IMR-90 (cell line): Measurements from ENCODE around the gene RNF175. TPM values are rescaled to one million over a fixed set of nuclear protein-coding genes. Genes with fewer than 3 reads are reported as not detected.

Experiments used
- ATAC-seq: fragments of 200-7000 bp; cut with Tn5 transposase; 2 replicates; pipeline ENCODE4 v1.9.1; 2020; ENCODE audit warnings: low read depth, mild to moderate bottlenecking, moderate library complexity
- BruUV-seq: library from RNA; stranded (reverse); fragments of 400-500 nt; replicated peaks from 2 replicates; lab custom pipeline; 2021; lab: Mats Ljungman, UMichigan
- CTCF ChIA-PET: fragments of 300-600 bp; formaldehyde crosslinking; extraction: SDS; loops from one replicate; lab custom pipeline; 2021; ENCODE audit warnings: antibody characterized with exemption; lab: Yijun Ruan, JAX
- POLR2A ChIA-PET: fragments of 300-600 bp; sonication (Branson Sonifier 250); formaldehyde crosslinking; loops from one replicate; lab custom pipeline; 2022; ENCODE audit warnings: antibody characterized with exemption; ENCODE audit not compliant: unreplicated experiment; lab: Charles Lee
- DNase-seq: peaks from one replicate; pipeline ENCODE4 v3.0.0; 2013
- H2AFZ ChIP-seq: replicated peaks from 2 replicates; pipeline ENCODE3; 2013; ENCODE audit warnings: low read length, mild to moderate bottlenecking; ENCODE audit not compliant: poor library complexity
- H2AK5ac ChIP-seq: 2 replicates; pipeline ENCODE4 v1.6.1; 2013; ENCODE audit warnings: low read depth, low read length, inconsistent platforms
- H2AK9ac ChIP-seq: replicated peaks from 2 replicates; pipeline ENCODE3; 2013; ENCODE audit warnings: mild to moderate bottlenecking, low read depth, low read length, moderate library complexity; ENCODE audit not compliant: poor library complexity
- H2BK120ac ChIP-seq: 2 replicates; pipeline ENCODE4 v1.6.1; 2013; ENCODE audit warnings: low read depth, low read length, inconsistent platforms
- H2BK15ac ChIP-seq: 3 replicates; pipeline ENCODE4 v1.6.1; 2013; ENCODE audit warnings: low read depth, low read length, inconsistent platforms
- H2BK20ac ChIP-seq: 2 replicates; pipeline ENCODE4 v1.6.1; 2013; ENCODE audit warnings: low read depth, mild to moderate bottlenecking, inconsistent platforms, low read length, moderate library complexity
- H2BK5ac ChIP-seq: 2 replicates; pipeline ENCODE4 v1.6.1; 2013; ENCODE audit warnings: mild to moderate bottlenecking, low read depth, low read length, inconsistent platforms; ENCODE audit not compliant: poor library complexity, severe bottlenecking
- H3K14ac ChIP-seq: replicated peaks from 2 replicates; pipeline ENCODE4 v1.6.1; 2013; ENCODE audit warnings: low read depth, low read length, inconsistent platforms
- H3K18ac ChIP-seq: 2 replicates; pipeline ENCODE4 v1.6.1; 2013; ENCODE audit warnings: low read depth, low read length, control low read depth
- H3K23ac ChIP-seq: 2 replicates; pipeline ENCODE4 v1.6.1; 2013; ENCODE audit warnings: low read depth, low read length, inconsistent platforms
- H3K27ac ChIP-seq: 2 replicates; pipeline ENCODE4 v1.5.1; 2013; ENCODE audit warnings: mild to moderate bottlenecking, control low read depth, low read length; ENCODE audit not compliant: insufficient read depth
- H3K27me3 ChIP-seq: 2 replicates; pipeline ENCODE4 v1.6.1; 2013; ENCODE audit warnings: low read length; ENCODE audit not compliant: control insufficient read depth, insufficient read depth
- H3K36me3 ChIP-seq: 2 replicates; pipeline ENCODE4 v1.6.1; 2013; ENCODE audit warnings: low read length, mixed read lengths; ENCODE audit not compliant: control insufficient read depth, insufficient read depth
- H3K4ac ChIP-seq: 2 replicates; pipeline ENCODE4 v1.6.1; 2013; ENCODE audit warnings: low read depth, low read length, inconsistent platforms
- H3K4me1 ChIP-seq: 2 replicates; pipeline ENCODE4 v1.6.1; 2013; ENCODE audit warnings: low read length, mixed read lengths; ENCODE audit not compliant: control insufficient read depth, insufficient read depth
- H3K4me2 ChIP-seq: 2 replicates; pipeline ENCODE4 v1.6.1; 2013; ENCODE audit warnings: low read depth, mild to moderate bottlenecking, control low read depth, low read length, moderate library complexity
- H3K4me3 ChIP-seq: 2 replicates; pipeline ENCODE4 v1.5.1; 2013; ENCODE audit warnings: low read depth, mild to moderate bottlenecking, control low read depth, low read length, moderate library complexity; ENCODE audit not compliant: insufficient read depth
- H3K56ac ChIP-seq: 2 replicates; pipeline ENCODE4 v1.6.1; 2013; ENCODE audit warnings: low read length, inconsistent platforms; ENCODE audit not compliant: insufficient read depth; ENCODE audit errors: extremely low read depth
- H3K79me1 ChIP-seq, 2 experiments: 2 replicates each; pipeline ENCODE4 v1.6.1; 2013; ENCODE audit warnings: low read length in 2 of 2, inconsistent platforms in 1 of 2, low read depth in 1 of 2
- H3K9ac ChIP-seq: 2 replicates; pipeline ENCODE4 v1.6.1; 2013; ENCODE audit warnings: low read depth, low read length, control low read depth
- H3K9me1 ChIP-seq: 2 replicates; pipeline ENCODE4 v1.6.1; 2013; ENCODE audit warnings: low read length, inconsistent platforms; ENCODE audit not compliant: insufficient read depth
- H3K9me3 ChIP-seq: 2 replicates; pipeline ENCODE4 v1.6.1; 2013; ENCODE audit warnings: low read length; ENCODE audit not compliant: control insufficient read depth, insufficient read depth
- H4K20me1 ChIP-seq: 2 replicates; pipeline ENCODE4 v1.6.1; 2013; ENCODE audit warnings: low read length, inconsistent platforms; ENCODE audit not compliant: insufficient read depth
- H4K5ac ChIP-seq: 2 replicates; pipeline ENCODE4 v1.6.1; 2013; ENCODE audit warnings: mild to moderate bottlenecking, low read depth, low read length, control low read depth
- H4K8ac ChIP-seq, 2 experiments: 2 replicates each; pipeline ENCODE4 v1.6.1; 2013; ENCODE audit warnings: low read depth in 2 of 2, low read length in 2 of 2, control low read depth in 1 of 2, inconsistent platforms in 1 of 2
- H4K91ac ChIP-seq: 2 replicates; pipeline ENCODE4 v1.6.1; 2013; ENCODE audit warnings: low read depth, low read length, inconsistent platforms; ENCODE audit not compliant: insufficient read depth
- BHLHE40 ChIP-seq: fragments of 150-350 bp; IDR thresholded peaks from 2 replicates; pipeline ENCODE4 v1.6.1; 2016; ENCODE audit warnings: mild to moderate bottlenecking, low read depth, low read length
- CEBPB ChIP-seq: IDR thresholded peaks from 2 replicates; pipeline ENCODE4 v1.6.1; 2012; ENCODE audit warnings: low read depth, low read length, improper control_type of control experiment
- CHD1 ChIP-seq: IDR thresholded peaks from 2 replicates; pipeline ENCODE4 v1.6.1; 2012; ENCODE audit warnings: low read depth, low read length, improper control_type of control experiment
- CTCF ChIP-seq: conservative IDR thresholded peaks from 2 replicates; pipeline ENCODE4 v1.5.1; 2012; ENCODE audit warnings: mild to moderate bottlenecking, low read depth, low read length, improper control_type of control experiment
- ELK1 ChIP-seq: fragments of 150-350 bp; IDR thresholded peaks from 2 replicates; pipeline ENCODE4 v1.6.1; 2016; ENCODE audit warnings: low read depth, mild to moderate bottlenecking, low read length, moderate library complexity, borderline replicate concordance
- FOS ChIP-seq: fragments of 150-350 bp; IDR thresholded peaks from 2 replicates; pipeline ENCODE4 v1.6.1; 2016; ENCODE audit warnings: low read depth, low read length
- MAFK ChIP-seq: IDR thresholded peaks from 2 replicates; pipeline ENCODE4 v1.6.1; 2012; ENCODE audit warnings: low read depth, low read length, improper control_type of control experiment
- MAZ ChIP-seq: IDR thresholded peaks from 2 replicates; pipeline ENCODE4 v1.6.1; 2012; ENCODE audit warnings: low read depth, mild to moderate bottlenecking, low read length, improper control_type of control experiment, moderate library complexity, borderline replicate concordance
- MXI1 ChIP-seq: IDR thresholded peaks from 2 replicates; pipeline ENCODE4 v1.6.1; 2012; ENCODE audit warnings: low read depth, mild to moderate bottlenecking, low read length, moderate library complexity, borderline replicate concordance
- NFE2L2 ChIP-seq: fragments of 150-350 bp; IDR thresholded peaks from 2 replicates; pipeline ENCODE4 v1.6.1; 2016; ENCODE audit warnings: low read depth, mild to moderate bottlenecking, low read length
- POLR2A ChIP-seq: IDR thresholded peaks from 2 replicates; pipeline ENCODE4 v1.6.1; 2012; ENCODE audit warnings: mild to moderate bottlenecking, low read depth, low read length
- RAD21 ChIP-seq: IDR thresholded peaks from 2 replicates; pipeline ENCODE4 v1.6.1; 2012; ENCODE audit warnings: low read length, improper control_type of control experiment
- RCOR1 ChIP-seq: IDR thresholded peaks from 2 replicates; pipeline ENCODE4 v1.6.1; 2012; ENCODE audit warnings: mild to moderate bottlenecking, low read length, improper control_type of control experiment; ENCODE audit not compliant: insufficient replicate concordance
- RFX5 ChIP-seq: IDR thresholded peaks from 2 replicates; pipeline ENCODE4 v1.8.0; 2012; ENCODE audit warnings: low read depth, mild to moderate bottlenecking, low read length, moderate library complexity
- SMC3 ChIP-seq: fragments of 150-350 bp; IDR thresholded peaks from 2 replicates; pipeline ENCODE4 v1.6.1; 2016; ENCODE audit warnings: low read depth, mild to moderate bottlenecking, antibody characterized with exemption, low read length, moderate library complexity
- USF2 ChIP-seq: fragments of 150-350 bp; IDR thresholded peaks from 2 replicates; pipeline ENCODE4 v1.6.1; 2017; ENCODE audit warnings: mild to moderate bottlenecking, antibody characterized with exemption, low read length, low read depth
- WGBS, 2 experiments: methylation state at CpG; one replicate each; pipeline versions ENCODE4 v1.1.5 to v1.1.7; 2013; ENCODE audit warnings: missing lambda C conversion rate in 2 of 2; ENCODE audit not compliant: insufficient read length in 1 of 2; ENCODE audit errors: extremely low coverage in 2 of 2; 5-methylcytosine and 5-hydroxymethylcytosine counted together
- dilution Hi-C: fragments of 300-500 bp; cut with HindIII; formaldehyde crosslinking; loops from one replicate; pipeline ENCODE4 v1.14.3; 2018; ENCODE audit warnings: low sequenced_read_pairs; ENCODE audit not compliant: unreplicated experiment
- in situ Hi-C: fragments of 300-500 bp; cut with MboI; formaldehyde crosslinking; loops from 3 replicates; pipeline ENCODE4 v1.14.3; 2019; ENCODE audit warnings: low sequenced_read_pairs, inconsistent platforms, mixed read lengths
- intact Hi-C: fragments of 100-400 bp; cut with micrococcal nuclease; formaldehyde crosslinking; loops from 2 replicates; pipeline ENCODE4 v1.10.0; 2022
- polyA plus RNA-seq, 3 experiments: library from polyadenylated mRNA; depleted of rRNA; stranded (reverse); fragments of >200 nt; gene quantifications; 2 replicates each; pipeline ENCODE4 v1.2.3, GENCODE V29; 2012; ENCODE audit warnings: low replicate concordance in 1 of 3
- total RNA-seq: library from RNA; depleted of rRNA; stranded (reverse); fragments of >200 nt; gene quantifications from 2 replicates; pipeline ENCODE4 v1.2.3, GENCODE V29; 2012

The RNF175 gene
- total and polyA plus RNA-seq, 2 of the 4 experiments (the other 2 are of a cell fraction): not detected

DNA sequence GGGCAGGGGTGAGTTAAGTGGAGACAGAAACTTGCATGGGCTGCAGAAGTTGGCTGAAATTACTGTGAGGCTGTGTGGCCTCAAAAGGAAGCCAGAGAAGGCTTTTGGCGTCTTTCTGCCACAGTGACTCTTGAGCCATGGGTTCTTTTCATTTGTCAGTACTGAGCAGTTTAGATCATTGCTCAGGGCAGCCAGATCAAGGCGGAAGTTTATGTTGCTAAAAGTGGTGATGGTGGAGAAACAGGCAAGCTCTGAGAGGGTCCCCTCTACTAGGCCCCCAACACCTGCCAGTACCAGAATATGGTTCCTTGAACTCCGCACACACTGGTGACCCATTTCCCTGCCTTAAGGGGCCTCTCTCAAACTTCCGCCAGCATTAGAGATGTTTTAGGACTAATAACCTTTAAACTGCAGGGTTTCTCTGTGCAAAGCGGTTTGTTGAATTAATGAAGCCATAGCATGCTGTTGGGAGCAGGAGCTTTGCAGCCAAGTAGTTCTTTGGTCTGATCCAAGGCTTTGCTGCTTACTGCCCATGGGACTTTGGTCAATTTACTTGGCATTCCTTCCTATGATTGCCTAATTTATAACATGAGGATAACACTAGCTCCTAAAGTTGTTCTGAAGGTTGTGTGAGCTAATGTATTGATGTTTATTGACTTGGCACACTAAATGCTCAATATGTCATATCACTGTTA is 34.5 kb downstream of the RNF175 start:
- Histone ChIP-seq H3K27ac (no peak overlapping the region), H2BK15ac (no peak overlapping the region), H3K27me3 (no peaks in the 10 kb centered on the region), H3K56ac (no peak overlapping the region), H2BK120ac (no peak overlapping the region), H3K23ac (no peak overlapping the region), H4K5ac (no peak overlapping the region), H3K9ac (no peak overlapping the region), H3K4me1 (no peaks in the 10 kb centered on the region), H3K36me3 (no peaks in the 10 kb centered on the region), H2AK9ac (no peak overlapping the region), H2AFZ (no peak overlapping the region), H3K9me3 (no peaks in the 10 kb centered on the region), H2BK20ac (no peak overlapping the region), H3K9me1 (no peaks in the 10 kb centered on the region), H3K18ac (no peak overlapping the region), H2AK5ac (no peak overlapping the region), H4K8ac (no peak overlapping the region), H3K14ac (no peak overlapping the region), H3K4me2 (no peak overlapping the region), H4K20me1 (no peaks in the 10 kb centered on the region), H3K4me3 (no peak overlapping the region), H3K4ac (no peak overlapping the region), H4K91ac (no peak overlapping the region), H2BK5ac (no peak overlapping the region), H3K79me1 (no peaks in the 10 kb centered on the region)
- BruUV-seq: no TSS peak
- ATAC-seq (no peak), DNase-seq (no peak)
- in situ Hi-C loops: no loop called here
- ChIA-PET CTCF (no interaction called here), POLR2A (no interaction called here)
- intact Hi-C loops: no loop called here
- dilution Hi-C loops: no loop called here
- WGBS, 2 experiments: 100% methylated on average over 2 of the region's 5 CpGs; no CpG with 5 or more reads in 1 of the 2 experiments
- TF ChIP-seq SMC3 (no peak), USF2 (no peak), MAFK (no peak), POLR2A (no peak), CHD1 (no peak), RCOR1 (no peak), CEBPB (no peak), RFX5 (no peak), FOS (no peak), CTCF (no peak), RAD21 (no peak), BHLHE40 (no peak), NFE2L2 (no peak), MXI1 (no peak), MAZ (no peak), ELK1 (no peak)
